NCI-H1694 treated with DMSO at 0.1 percent for 48 hours (cell line): Measurements from ENCODE around the gene FOXD4L4.
"Not testable (repeated sequence)": the region's sequence is repeated elsewhere in the genome, so short reads cannot be mapped to it uniquely, and the experiment has no call there.

Experiments used
- DNase-seq: peaks from one replicate; lab custom pipeline; 2025; lab: John Stamatoyannopoulos, UW

Gene FOXD4L4

DNA sequence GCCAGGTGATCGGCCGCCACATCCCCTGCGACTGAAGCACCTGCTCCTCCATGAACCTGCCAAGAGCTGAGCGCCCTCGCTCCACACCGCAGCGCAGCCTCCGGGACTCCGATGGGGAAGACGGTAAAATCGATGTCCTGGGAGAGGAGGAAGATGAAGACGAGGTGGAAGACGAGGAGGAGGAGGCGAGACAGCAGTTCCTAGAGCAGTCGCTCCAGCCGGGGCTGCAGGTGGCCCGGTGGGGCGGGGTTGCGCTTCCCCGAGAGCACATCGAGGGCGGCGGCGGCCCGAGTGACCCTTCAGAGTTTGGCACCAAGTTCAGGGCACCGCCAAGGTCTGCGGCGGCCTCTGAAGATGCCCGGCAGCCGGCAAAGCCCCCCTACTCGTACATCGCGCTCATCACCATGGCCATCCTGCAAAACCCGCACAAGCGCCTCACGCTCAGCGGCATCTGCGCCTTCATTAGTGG is at the start of gene FOXD4L4:
TSS of gene FOXD4L4 (plus strand) at position 51 of the 469 bp plus-strand sequence. CDS start at position 51, 0 bp downstream.
- DNase-seq: not testable (repeated sequence)

DNA sequence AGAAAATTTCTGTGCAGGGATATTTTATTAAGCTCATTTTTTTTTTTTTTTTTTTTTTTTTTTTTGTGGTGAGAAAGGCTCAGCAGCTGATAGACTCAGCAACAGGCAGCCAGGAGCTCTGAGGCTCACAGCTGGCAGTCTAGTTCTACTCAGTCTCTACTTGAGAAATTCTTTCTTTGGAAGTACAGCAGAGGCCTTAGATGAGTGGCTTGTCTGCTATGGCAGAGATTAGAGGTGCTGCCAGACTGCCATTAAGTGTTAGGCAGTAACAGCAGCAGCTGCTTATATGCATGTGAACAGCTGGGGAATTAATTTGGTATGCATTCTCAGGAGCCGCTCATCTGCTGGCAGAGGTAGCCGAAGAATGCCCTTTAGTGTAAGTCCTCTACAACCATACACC is 33.4 kb upstream of the FOXD4L4 start:
- not testable (repeated sequence) for DNase-seq

DNA sequence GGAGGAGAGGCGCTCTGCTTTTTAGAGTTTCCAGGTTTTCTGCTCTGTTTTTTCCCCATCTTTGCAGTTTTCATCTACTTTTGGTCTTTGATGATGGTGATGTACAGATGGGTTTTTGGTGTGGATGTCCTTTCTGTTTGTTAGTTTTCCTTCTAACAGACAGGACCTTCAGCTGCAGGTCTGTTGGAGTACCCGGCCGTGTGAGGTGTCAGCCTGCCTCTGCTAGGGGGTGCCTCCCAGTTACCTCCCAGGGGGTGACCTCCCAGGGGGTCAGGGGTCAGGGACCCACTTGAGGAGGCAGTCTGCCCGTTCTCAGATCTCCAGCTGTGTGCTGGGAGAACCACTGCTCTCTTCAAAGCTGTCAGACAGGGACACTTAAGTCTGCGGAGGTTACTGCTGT is 22.5 kb upstream of the FOXD4L4 start:
- not testable (repeated sequence) for DNase-seq

DNA sequence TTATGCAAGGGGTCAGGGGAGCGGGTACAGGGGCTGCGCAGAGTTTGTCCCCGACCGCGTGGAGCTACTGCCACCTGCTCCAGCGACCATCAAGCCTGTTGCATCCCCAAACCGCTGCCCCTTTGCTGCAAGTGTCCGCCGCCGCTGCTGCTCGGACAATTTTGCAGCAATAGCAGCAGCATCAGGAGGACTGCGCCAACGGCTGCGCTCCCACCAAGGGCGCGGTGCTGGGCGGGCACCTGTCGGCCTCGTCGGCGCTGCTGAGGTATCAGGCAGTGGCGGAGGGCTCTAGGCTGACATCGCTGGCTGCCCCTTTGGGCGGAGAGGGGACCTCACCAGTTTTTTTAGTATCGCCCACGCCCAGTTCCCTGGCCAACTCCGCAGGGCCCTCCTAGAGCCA is 1.2 kb downstream of the FOXD4L4 start:
- not testable (repeated sequence) for DNase-seq
